Non-pigmented ciliary epithelial cell (primary cell): ENCODE measurements around the gene SCN4B.

Experiments used
- DNase-seq: peaks from one replicate; pipeline ENCODE4 v3.0.0-alpha.2; 2010; ENCODE audit warnings: low read depth

SCN4B gene

GRCh38 chr11:118099838-118100556, 52.6 kb downstream of the SCN4B start:
- DNase-seq = no peak

GRCh38 chr11:118098996-118099837, 53.4 kb downstream of the SCN4B start:
- DNase-seq = no peak

GRCh38 chr11:118095967-118096367, 56.7 kb downstream of the SCN4B start:
- DNase-seq = no peak

- no peak for DNase-seq
Measured at GRCh38 chr11:118095493-118095892, 57.1 kb downstream of the SCN4B start.

GRCh38 chr11:118092907-118093571, 59.6 kb downstream of the SCN4B start:
- DNase-seq = no peak

GRCh38 chr11:118091690-118092089, 60.9 kb downstream of the SCN4B start:
- DNase-seq = no peak

GRCh38 chr11:118090545-118091162, 62.0 kb downstream of the SCN4B start:
- DNase-seq = no peak

- DNase-seq = no peak
Measured at GRCh38 chr11:118088531-118088930, 64.1 kb downstream of the SCN4B start.

GRCh38 chr11:118087931-118088330, 64.7 kb downstream of the SCN4B start:
- no peak for DNase-seq

- no peak for DNase-seq
Measured at GRCh38 chr11:118086913-118087768, 65.5 kb downstream of the SCN4B start, which contains the start of gene SMIM35. TSS of gene SMIM35 (minus strand) at chr11:118086963. CDS start at chr11:118086757, 206 bp downstream.

- no peak for DNase-seq
Measured at GRCh38 chr11:118084656-118085055, 68.0 kb downstream of the SCN4B start.

- no peak for DNase-seq
Measured at GRCh38 chr11:118084247-118084646, 68.4 kb downstream of the SCN4B start.
